Measurements from ENCODE around the gene NTN1.

DNA sequence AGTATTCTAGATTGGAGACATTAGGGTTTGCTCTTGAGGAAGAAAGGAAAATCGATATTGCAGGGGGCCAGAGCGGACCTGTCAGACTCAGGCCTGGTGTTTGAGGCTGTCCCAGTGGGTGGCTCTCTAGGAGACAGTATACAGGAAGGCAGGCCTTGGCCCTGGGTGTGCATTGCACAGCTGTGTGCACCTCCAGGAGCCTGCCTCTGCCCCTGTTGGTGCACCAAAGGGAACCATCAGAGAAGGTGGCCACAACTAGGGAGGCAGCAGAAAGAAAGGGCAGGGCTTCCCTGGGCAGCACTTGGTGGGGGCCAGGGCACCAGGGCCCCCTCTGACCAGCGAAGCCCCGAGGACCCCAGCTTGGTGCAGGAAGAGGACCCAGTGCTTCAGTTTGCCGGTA is 188.0 kb downstream of the NTN1 start:
- TF ChIP-seq EZH2phosphoT487 (IDR thresholded peaks at IDR 0.05; ENCODE audit: insufficient read depth, low read depth) (no peak), EZH2 (IDR thresholded peaks at IDR 0.05; ENCODE audit: insufficient read depth, poor library complexity, severe bottlenecking) (no peak)
